K562 (cell line): ENCODE results near the gene ZNF474. TPM values are rescaled to one million over a fixed set of nuclear protein-coding genes. Genes with fewer than 3 reads are reported as not detected.

ENCODE experiments used
- ATAC-seq: fragments of 200-7000 bp; cut with Tn5 transposase; 3 replicates; pipeline ENCODE4 v1.9.1; 2020; ENCODE audit warnings: moderate library complexity
- BruUV-seq: library from RNA; stranded (reverse); fragments of 400-500 nt; replicated peaks from 2 replicates; lab custom pipeline; 2021; lab: Mats Ljungman, UMichigan
- CTCF ChIA-PET: fragments of 300-600 bp; formaldehyde crosslinking; extraction: SDS; loops from one replicate; lab custom pipeline; 2021; ENCODE audit warnings: low intra/inter-chr PET ratio; lab: Yijun Ruan, JAX
- POLR2A ChIA-PET: fragments of 300-600, 350-650 bp; sonication (Branson Sonifier 250); formaldehyde crosslinking; extraction: SDS; loops from one replicate; lab custom pipeline; 2021; ENCODE audit warnings: antibody characterized with exemption, inconsistent platforms; lab: Yijun Ruan, JAX
- DNase-seq, 4 experiments: peaks; one replicate each; pipeline versions ENCODE4 v3.0.0 to v3.0.0-alpha.2; 2011 to 2018; ENCODE audit warnings: low spot score in 3 of 4, mixed read lengths in 3 of 4; ENCODE audit errors: extremely low read depth in 1 of 4
- FAIRE-seq: peaks from 2 replicates; lab custom pipeline; 2011; peaks lifted over from hg19 to GRCh38; lab: Jason Lieb, UNC
- H2AFZ ChIP-seq: 2 replicates; pipeline ENCODE4 v1.6.0; 2011; ENCODE audit warnings: low read depth, low read length, control low read depth, inconsistent platforms
- H3K27ac ChIP-seq: fragments of 200-600 bp; 3 replicates; pipeline ENCODE4 v1.8.0; 2011; ENCODE audit warnings: low read depth, mild to moderate bottlenecking, control low read depth, inconsistent platforms, low read length, moderate library complexity, mixed read lengths; ENCODE audit errors: extremely low read depth
- H3K27me3 ChIP-seq, 2 experiments: fragments of 300-600 bp in 1 of 2; 2 replicates in 1 of 2; 3 replicates in 1 of 2; pipeline versions ENCODE4 v1.6.0 to v1.8.0; 2011; ENCODE audit warnings: inconsistent platforms in 2 of 2, low read length in 2 of 2, mild to moderate bottlenecking in 1 of 2, mixed read lengths in 1 of 2, moderate library complexity in 1 of 2; ENCODE audit not compliant: control insufficient read depth in 2 of 2, insufficient read depth in 2 of 2
- H3K36me3 ChIP-seq: fragments of 300-600 bp; 3 replicates; pipeline ENCODE4 v1.8.0; 2011; ENCODE audit warnings: mild to moderate bottlenecking, low read length, inconsistent platforms; ENCODE audit not compliant: control insufficient read depth, insufficient read depth
- H3K4me1 ChIP-seq, 2 experiments: fragments of 200-600 bp in 1 of 2; replicated peaks in 1 of 2; 2 replicates in 1 of 2; 3 replicates in 1 of 2; pipeline versions ENCODE4 v1.5.1 to v1.8.0; 2011; ENCODE audit warnings: inconsistent platforms in 2 of 2, low read length in 2 of 2, mild to moderate bottlenecking in 1 of 2, mixed read lengths in 1 of 2, moderate library complexity in 1 of 2; ENCODE audit not compliant: control insufficient read depth in 2 of 2, insufficient read depth in 2 of 2
- H3K4me2 ChIP-seq: 2 replicates; pipeline ENCODE4 v1.6.1; 2011; ENCODE audit warnings: low read length, control low read depth, inconsistent platforms, mixed read lengths; ENCODE audit not compliant: insufficient read depth
- H3K4me3 ChIP-seq: fragments of 200-600 bp; sonication (generic), shearing (Covaris generic); 2 replicates; pipeline ENCODE4 v1.5.1; 2016; ENCODE audit warnings: control low read depth, inconsistent platforms
- H3K79me2 ChIP-seq: fragments of 200-600 bp; 3 replicates; pipeline ENCODE4 v1.8.0; 2011; ENCODE audit warnings: low read length, inconsistent platforms; ENCODE audit not compliant: control insufficient read depth, insufficient read depth
- H3K9ac ChIP-seq, 2 experiments: 2 replicates each; pipeline versions ENCODE4 v1.6.0 to v1.6.1; 2011; ENCODE audit warnings: low read depth in 2 of 2, low read length in 2 of 2, control low read depth in 1 of 2, inconsistent platforms in 1 of 2, mild to moderate bottlenecking in 1 of 2, mixed read lengths in 1 of 2; ENCODE audit not compliant: insufficient read depth in 1 of 2
- H3K9me1 ChIP-seq: one replicate; pipeline ENCODE4 v1.6.0; 2011; ENCODE audit warnings: inconsistent platforms, mild to moderate bottlenecking, low read length, moderate library complexity; ENCODE audit not compliant: control insufficient read depth, insufficient read depth
- H3K9me3 ChIP-seq: replicated peaks from 2 replicates; pipeline ENCODE4 v1.5.1; 2011; ENCODE audit warnings: low read depth, low read length, inconsistent platforms; ENCODE audit not compliant: control insufficient read depth, insufficient read depth
- H4K20me1 ChIP-seq: replicated peaks from 2 replicates; pipeline ENCODE4 v1.6.1; 2011; ENCODE audit warnings: low read length, inconsistent platforms, mixed read lengths; ENCODE audit not compliant: control insufficient read depth, insufficient read depth
- ADNP ChIP-seq: fragments of 200-800 bp; sonication (Bioruptor generic); IDR thresholded peaks from 2 replicates; pipeline ENCODE4 v1.6.1; 2016; ENCODE audit warnings: missing genetic modification characterization, missing compliant biosample characterization
- CBFA2T3 ChIP-seq: fragments of 450-650 bp; IDR thresholded peaks from 2 replicates; pipeline ENCODE4 v1.6.1; 2017
- HLTF ChIP-seq: fragments of 450-650 bp; IDR thresholded peaks from 2 replicates; pipeline ENCODE4 v1.6.1; 2016
- MIER1 ChIP-seq: fragments of 450-650 bp; IDR thresholded peaks from 2 replicates; pipeline ENCODE4 v1.6.1; 2016; ENCODE audit warnings: antibody characterized with exemption, mild to moderate bottlenecking, low read depth
- RAD21 ChIP-seq, 2 experiments: fragments of 250-450 bp in 1 of 2; fragments of 450-650 bp in 1 of 2; sonication (Bioruptor Pico) in 1 of 2; formaldehyde crosslinking in 1 of 2; IDR thresholded peaks in 1 of 2; conservative IDR thresholded peaks in 1 of 2; 2 replicates each; pipeline versions ENCODE4 v1.4.0 to v1.8.0; 2020 to 2022; ENCODE audit warnings: mild to moderate bottlenecking in 2 of 2, moderate library complexity in 1 of 2
- REST ChIP-seq, 2 experiments: fragments of 450-650 bp; formaldehyde crosslinking in 1 of 2; IDR thresholded peaks; 2 replicates each; pipeline versions ENCODE4 v1.4.0 to v1.6.1; 2014 to 2020; ENCODE audit warnings: mild to moderate bottlenecking in 2 of 2, borderline replicate concordance in 1 of 2, low read depth in 1 of 2
- SMARCA4 ChIP-seq: fragments of 450-650 bp; IDR thresholded peaks from 2 replicates; pipeline ENCODE4 v1.6.1; 2016
- SP1 ChIP-seq: sonication (generic); formaldehyde crosslinking; IDR thresholded peaks from 2 replicates; pipeline ENCODE4 v1.8.1; 2022; ENCODE audit warnings: mild to moderate bottlenecking, missing genetic modification reagents
- TCFL5 ChIP-seq: fragments of 250-450 bp; sonication (Bioruptor Pico); conservative IDR thresholded peaks from 2 replicates; pipeline ENCODE4 v1.6.1; 2021; ENCODE audit warnings: mild to moderate bottlenecking, moderate library complexity, matching md5 sums
- TEAD4 ChIP-seq, 2 experiments: sonication (generic) in 1 of 2; formaldehyde crosslinking in 1 of 2; IDR thresholded peaks; 2 replicates each; pipeline versions ENCODE4 v1.6.1 to v1.8.0; 2012 to 2022; ENCODE audit warnings: borderline replicate concordance in 1 of 2, inconsistent platforms in 1 of 2, low read length in 1 of 2, mild to moderate bottlenecking in 1 of 2, missing genetic modification reagents in 1 of 2
- ZFP30 ChIP-seq: fragments of 250-450 bp; sonication (Bioruptor Pico); IDR thresholded peaks from 2 replicates; pipeline ENCODE4 v1.8.0; 2022; ENCODE audit warnings: moderate library complexity, mild to moderate bottlenecking, inconsistent platforms, borderline replicate concordance
- WGBS: fragments of 100-300 bp; shearing (Covaris generic); methylation state at CpG from one replicate; pipeline ENCODE4 v1.1.6; 2016; ENCODE audit warnings: low coverage, mixed read lengths; ENCODE audit not compliant: insufficient coverage; ENCODE audit errors: missing lambda C conversion rate; 5-methylcytosine and 5-hydroxymethylcytosine counted together
- in situ Hi-C: fragments of 300-500 bp; cut with MboI; formaldehyde crosslinking; loops from 4 replicates; pipeline ENCODE4 v1.15.0; 2018; ENCODE audit warnings: inconsistent platforms, mixed read lengths
- intact Hi-C: fragments of 100-400 bp; cut with micrococcal nuclease; formaldehyde crosslinking; loops from 2 replicates; pipeline ENCODE4 v1.14.2; 2022
- polyA plus RNA-seq, 8 experiments: library from polyadenylated mRNA; depleted of rRNA in 4 of 8; stranded (reverse) in 5 of 8; unstranded in 3 of 8; fragments of >200 nt; fragmentation: Nextera tagmentation in 2 of 8; fragmentation: Illumina TruSeq in 1 of 8; extraction: Ambion mirVana in 2 of 8; extraction: Trizol in 1 of 8; gene quantifications; 2 replicates each; pipeline versions ENCODE4 v1.2.1 to v1.2.3, GENCODE V29; 2011 to 2014; ENCODE audit warnings: inconsistent platforms in 1 of 8, missing spikeins in 1 of 8
- total RNA-seq, 7 experiments: library from RNA; depleted of rRNA in 6 of 7; stranded (reverse); fragments of >200 nt in 6 of 7; fragmentation: Illumina TruSeq in 2 of 7; extraction: Trizol in 2 of 7; gene quantifications; 2 replicates each; pipeline versions ENCODE4 v1.2.1 to v1.2.3, GENCODE V29; 2011 to 2021; ENCODE audit warnings: low replicate concordance in 1 of 7

The ZNF474 gene
- total and polyA plus RNA-seq, 9 of the 15 experiments (the other 6 are each of a cell fraction or from before 2014, with no cell fraction given), result 0.16 to 0.62 (median 0.39) TPM

- POLR2A ChIA-PET, result no interaction called here
- H4K20me1 ChIP-seq, result no peaks in the 10 kb centered on the region
- CTCF ChIA-PET, result interaction anchor here (0.7 kb wide), 1 partner anchor 219 kb away, joined by 3 read pairs; no protein-coding TSS in a partner anchor
- H3K4me2 ChIP-seq, result peak overlapping the region; percentile 43; the same call in 1 of the 2 replicates
- no peaks in the 10 kb centered on the region for H3K9me3 ChIP-seq
- peak overlapping the region; percentile 66 for H2AFZ ChIP-seq
- no peaks in the 10 kb centered on the region for H3K36me3 ChIP-seq
- in situ Hi-C loops, result loop anchor here (10.0 kb wide), 1 partner anchor 302 kb away; no protein-coding TSS in a partner anchor
- no peaks in the 10 kb centered on the region for H3K79me2 ChIP-seq
- H3K27ac ChIP-seq, result no peak overlapping the region
- WGBS, result 5% methylated on average over 8 of the region's 8 CpGs
- FAIRE-seq (peak; percentile 80), ATAC-seq (peak; percentile 95), DNase-seq (peak; percentile 42 to 74 (median 48))
- no peaks in the 10 kb centered on the region for H3K27me3 ChIP-seq
- no peak overlapping the region for H3K9ac ChIP-seq
- no peak overlapping the region for H3K4me3 ChIP-seq
- peaks cover 0 to 5% of the 10 kb centered on the region in 2 experiments; a peak in 2 of 5 replicates for H3K4me1 ChIP-seq
- BruUV-seq, result no TSS peak
- intact Hi-C loops, result no loop called here
- no peaks in the 10 kb centered on the region for H3K9me1 ChIP-seq
- no peak for TF ChIP-seq ADNP
- 0 out of 2 replicates have a peak, but pooled peaks have one; percentile 20 for TF ChIP-seq SMARCA4
- no peak for TF ChIP-seq ZFP30
- TF ChIP-seq MIER1, result no peak
- no peak for TF ChIP-seq HLTF
- TF ChIP-seq TEAD4 (IDR thresholded peaks at IDR 0.05; ENCODE audit: low read length), result no peak
- no peak for TF ChIP-seq TEAD4 (CRISPR knock-in tag; IDR thresholded peaks at IDR 0.05; ENCODE audit: borderline replicate concordance)
- TF ChIP-seq RAD21 (CRISPR knock-in tag; conservative IDR thresholded peaks at IDR 0.05 in 1 of 2, IDR thresholded peaks at IDR 0.05 in 1 of 2), result peak; percentile 46 to 65
- TF ChIP-seq SP1 (CRISPR knock-in tag), result no peak
- TF ChIP-seq CBFA2T3, result 0 out of 2 replicates have a peak, but pooled peaks have one; percentile 4
- no peak for TF ChIP-seq TCFL5
- TF ChIP-seq REST (IDR thresholded peaks at IDR 0.05; ENCODE audit: borderline replicate concordance), result peak; percentile 11; the same call in 1 of the 2 replicates
- TF ChIP-seq REST (CRISPR knock-in tag; IDR thresholded peaks at IDR 0.05; ENCODE audit: low read depth), result no peak
These were observed 63.5 kb downstream of the ZNF474 start for GRCh38 chr5:122192497-122193496.
